ENCODE measurements around the gene PRMT1. TPM values are rescaled to one million over a fixed set of nuclear protein-coding genes. Genes with fewer than 3 reads are reported as not detected.

PRMT1 gene
- total and polyA plus RNA-seq, 2 donors = 101 to 173 TPM

- Histone ChIP-seq H3K36me3 (ENCODE audit: control insufficient read depth in 2 of 2, insufficient read depth in 2 of 2, low read length in 1 of 2) (peaks cover 42 to 54% of the 10 kb centered on the region in 2 donors), H3K27ac (ENCODE audit: low read depth in 1 of 2, low read length in 1 of 2) (no peak overlapping the region), H3K9me3 (ENCODE audit: control insufficient read depth in 2 of 2, insufficient read depth in 1 of 2, low read length in 1 of 2) (no peaks in the 10 kb centered on the region), H3K4me3 (ENCODE audit: low read length in 2 of 2) (no peak overlapping the region), H3K27me3 (ENCODE audit: control insufficient read depth in 2 of 2, insufficient read depth in 1 of 2, low read length in 1 of 2) (no peaks in the 10 kb centered on the region), H3K4me1 (ENCODE audit: control insufficient read depth in 2 of 2, insufficient read depth in 2 of 2, low read length in 2 of 2) (peaks cover 16 to 26% of the 10 kb centered on the region in 2 donors)
- 98% methylated on average over 11 of the region's 11 CpGs for WGBS
- DNase-seq (ENCODE audit: low read depth in 6 of 9, low spot score in 9 of 9) = no peak
Measured at GRCh38 chr19:49645592-49645991, 31.5 kb upstream of the PRMT1 start.

GRCh38 chr19:49645995-49646394, 31.1 kb upstream of the PRMT1 start:
- Histone ChIP-seq H3K4me3 (ENCODE audit: low read length in 2 of 2) (no peak overlapping the region), H3K27me3 (ENCODE audit: control insufficient read depth in 2 of 2, insufficient read depth in 1 of 2, low read length in 1 of 2) (no peaks in the 10 kb centered on the region), H3K4me1 (ENCODE audit: control insufficient read depth in 2 of 2, insufficient read depth in 2 of 2, low read length in 2 of 2) (peaks cover 12 to 22% of the 10 kb centered on the region in 2 donors), H3K36me3 (ENCODE audit: control insufficient read depth in 2 of 2, insufficient read depth in 2 of 2, low read length in 1 of 2) (peaks cover 46 to 56% of the 10 kb centered on the region in 2 donors), H3K9me3 (ENCODE audit: control insufficient read depth in 2 of 2, insufficient read depth in 1 of 2, low read length in 1 of 2) (no peaks in the 10 kb centered on the region), H3K27ac (ENCODE audit: low read depth in 1 of 2, low read length in 1 of 2) (no peak overlapping the region)
- 98% methylated on average over 13 of the region's 13 CpGs for WGBS
- no peak for DNase-seq (ENCODE audit: low read depth in 6 of 9, low spot score in 9 of 9)

GRCh38 chr19:49646586-49646985, 30.5 kb upstream of the PRMT1 start:
- Histone ChIP-seq H3K9me3 (ENCODE audit: control insufficient read depth in 2 of 2, insufficient read depth in 1 of 2, low read length in 1 of 2) (no peaks in the 10 kb centered on the region), H3K27me3 (ENCODE audit: control insufficient read depth in 2 of 2, insufficient read depth in 1 of 2, low read length in 1 of 2) (no peaks in the 10 kb centered on the region), H3K36me3 (ENCODE audit: control insufficient read depth in 2 of 2, insufficient read depth in 2 of 2, low read length in 1 of 2) (peaks cover 51 to 60% of the 10 kb centered on the region in 2 donors), H3K4me1 (ENCODE audit: control insufficient read depth in 2 of 2, insufficient read depth in 2 of 2, low read length in 2 of 2) (peaks cover 9 to 16% of the 10 kb centered on the region in 2 donors), H3K27ac (ENCODE audit: low read depth in 1 of 2, low read length in 1 of 2) (no peak overlapping the region), H3K4me3 (ENCODE audit: low read length in 2 of 2) (no peak overlapping the region)
- WGBS = 98% methylated on average over 17 of the region's 17 CpGs
- DNase-seq (ENCODE audit: low read depth in 6 of 9, low spot score in 9 of 9) = no peak

GRCh38 chr19:49651029-49651819, 25.8 kb upstream of the PRMT1 start:
- no peak overlapping the region for H3K27ac ChIP-seq (ENCODE audit: low read depth in 1 of 2, low read length in 1 of 2)
- WGBS = 98% methylated on average over 72 of the region's 72 CpGs
- H3K9me3 ChIP-seq (ENCODE audit: control insufficient read depth in 2 of 2, insufficient read depth in 1 of 2, low read length in 1 of 2) = no peaks in the 10 kb centered on the region
- no peaks in the 10 kb centered on the region for H3K4me1 ChIP-seq (ENCODE audit: control insufficient read depth in 2 of 2, insufficient read depth in 2 of 2, low read length in 2 of 2)
- no peaks in the 10 kb centered on the region for H3K27me3 ChIP-seq (ENCODE audit: control insufficient read depth in 2 of 2, insufficient read depth in 1 of 2, low read length in 1 of 2)
- no peak for DNase-seq (ENCODE audit: low read depth in 6 of 9, low spot score in 9 of 9)
- no peak overlapping the region for H3K4me3 ChIP-seq (ENCODE audit: low read length in 2 of 2)
- H3K36me3 ChIP-seq (ENCODE audit: control insufficient read depth in 2 of 2, insufficient read depth in 2 of 2, low read length in 1 of 2) = peaks cover 77 to 90% of the 10 kb centered on the region in 2 donors

GRCh38 chr19:49651820-49652550, 25.1 kb upstream of the PRMT1 start:
- no peak for DNase-seq (ENCODE audit: low read depth in 6 of 9, low spot score in 9 of 9)
- 98% methylated on average over 110 of the region's 110 CpGs for WGBS
- Histone ChIP-seq H3K27me3 (ENCODE audit: control insufficient read depth in 2 of 2, insufficient read depth in 1 of 2, low read length in 1 of 2) (no peaks in the 10 kb centered on the region), H3K4me3 (ENCODE audit: low read length in 2 of 2) (no peak overlapping the region), H3K36me3 (ENCODE audit: control insufficient read depth in 2 of 2, insufficient read depth in 2 of 2, low read length in 1 of 2) (peaks cover 77 to 90% of the 10 kb centered on the region in 2 donors), H3K4me1 (ENCODE audit: control insufficient read depth in 2 of 2, insufficient read depth in 2 of 2, low read length in 2 of 2) (no peaks in the 10 kb centered on the region), H3K9me3 (ENCODE audit: control insufficient read depth in 2 of 2, insufficient read depth in 1 of 2, low read length in 1 of 2) (no peaks in the 10 kb centered on the region), H3K27ac (ENCODE audit: low read depth in 1 of 2, low read length in 1 of 2) (no peak overlapping the region)

GRCh38 chr19:49652551-49653465, 24.3 kb upstream of the PRMT1 start:
- no peak overlapping the region for H3K4me3 ChIP-seq (ENCODE audit: low read length in 2 of 2)
- no peaks in the 10 kb centered on the region for H3K27me3 ChIP-seq (ENCODE audit: control insufficient read depth in 2 of 2, insufficient read depth in 1 of 2, low read length in 1 of 2)
- H3K9me3 ChIP-seq (ENCODE audit: control insufficient read depth in 2 of 2, insufficient read depth in 1 of 2, low read length in 1 of 2) = no peaks in the 10 kb centered on the region
- WGBS = 98% methylated on average over 58 of the region's 58 CpGs
- H3K4me1 ChIP-seq (ENCODE audit: control insufficient read depth in 2 of 2, insufficient read depth in 2 of 2, low read length in 2 of 2) = no peaks in the 10 kb centered on the region
- peaks cover 76 to 90% of the 10 kb centered on the region in 2 donors for H3K36me3 ChIP-seq (ENCODE audit: control insufficient read depth in 2 of 2, insufficient read depth in 2 of 2, low read length in 1 of 2)
- no peak overlapping the region for H3K27ac ChIP-seq (ENCODE audit: low read depth in 1 of 2, low read length in 1 of 2)
- DNase-seq (ENCODE audit: low read depth in 6 of 9, low spot score in 9 of 9) = no peak

GRCh38 chr19:49653466-49653806, 23.6 kb upstream of the PRMT1 start:
- no peaks in the 10 kb centered on the region for H3K9me3 ChIP-seq (ENCODE audit: control insufficient read depth in 2 of 2, insufficient read depth in 1 of 2, low read length in 1 of 2)
- peaks cover 80 to 94% of the 10 kb centered on the region in 2 donors for H3K36me3 ChIP-seq (ENCODE audit: control insufficient read depth in 2 of 2, insufficient read depth in 2 of 2, low read length in 1 of 2)
- no peak for DNase-seq (ENCODE audit: low read depth in 6 of 9, low spot score in 9 of 9)
- no peak overlapping the region for H3K4me3 ChIP-seq (ENCODE audit: low read length in 2 of 2)
- 96% methylated on average over 13 of the region's 13 CpGs for WGBS
- no peak overlapping the region for H3K27ac ChIP-seq (ENCODE audit: low read depth in 1 of 2, low read length in 1 of 2)
- no peaks in the 10 kb centered on the region for H3K27me3 ChIP-seq (ENCODE audit: control insufficient read depth in 2 of 2, insufficient read depth in 1 of 2, low read length in 1 of 2)
- H3K4me1 ChIP-seq (ENCODE audit: control insufficient read depth in 2 of 2, insufficient read depth in 2 of 2, low read length in 2 of 2) = no peaks in the 10 kb centered on the region

- WGBS = 95% methylated on average over 10 of the region's 10 CpGs
- H3K27me3 ChIP-seq (ENCODE audit: control insufficient read depth in 2 of 2, insufficient read depth in 1 of 2, low read length in 1 of 2) = no peaks in the 10 kb centered on the region
- H3K9me3 ChIP-seq (ENCODE audit: control insufficient read depth in 2 of 2, insufficient read depth in 1 of 2, low read length in 1 of 2) = no peaks in the 10 kb centered on the region
- no peak overlapping the region for H3K4me3 ChIP-seq (ENCODE audit: low read length in 2 of 2)
- peaks cover 84 to 99% of the 10 kb centered on the region in 2 donors for H3K36me3 ChIP-seq (ENCODE audit: control insufficient read depth in 2 of 2, insufficient read depth in 2 of 2, low read length in 1 of 2)
- no peak overlapping the region for H3K27ac ChIP-seq (ENCODE audit: low read depth in 1 of 2, low read length in 1 of 2)
- DNase-seq (ENCODE audit: low read depth in 6 of 9, low spot score in 9 of 9) = no peak
- no peaks in the 10 kb centered on the region for H3K4me1 ChIP-seq (ENCODE audit: control insufficient read depth in 2 of 2, insufficient read depth in 2 of 2, low read length in 2 of 2)
Measured at GRCh38 chr19:49654581-49654980, 22.5 kb upstream of the PRMT1 start.

Data from thymus (tissue), 11 donors.